ENCODE measurements around the gene FICD.

Gene FICD

GRCh38 chr12:108495054-108495453 lies 20.0 kb upstream of the FICD start:
- no peak overlapping the region for H3K4me3 ChIP-seq (replicated peaks; ENCODE audit: insufficient read depth, low read length)
- H3K27me3 ChIP-seq (ENCODE audit: insufficient read depth, poor library complexity, severe bottlenecking) = peaks cover 4% of the 10 kb centered on the region
- DNase-seq (ENCODE audit: low read depth in 1 of 2, low spot score in 1 of 2) = no peak
- H3K27ac ChIP-seq (replicated peaks) = no peak overlapping the region
- TF ChIP-seq REST (IDR thresholded peaks at IDR 0.05; ENCODE audit: insufficient replicate concordance, low read depth) (no peak), CTCF (IDR thresholded peaks at IDR 0.05; ENCODE audit: insufficient read depth, low read length) (peak; percentile 54), GABPA (IDR thresholded peaks at IDR 0.05; ENCODE audit: low read depth) (no peak), POLR2AphosphoS5 (IDR thresholded peaks at IDR 0.05; ENCODE audit: low read depth) (no peak), SPI1 (IDR thresholded peaks at IDR 0.05; ENCODE audit: borderline replicate concordance, low read depth) (no peak)

- no peak overlapping the region for H3K27ac ChIP-seq (replicated peaks)
- peaks cover 4% of the 10 kb centered on the region for H3K27me3 ChIP-seq (ENCODE audit: insufficient read depth, poor library complexity, severe bottlenecking)
- DNase-seq (ENCODE audit: low read depth in 1 of 2, low spot score in 1 of 2) = no peak
- TF ChIP-seq POLR2AphosphoS5 (IDR thresholded peaks at IDR 0.05; ENCODE audit: low read depth) (no peak), GABPA (IDR thresholded peaks at IDR 0.05; ENCODE audit: low read depth) (no peak), SPI1 (IDR thresholded peaks at IDR 0.05; ENCODE audit: borderline replicate concordance, low read depth) (no peak), CTCF (IDR thresholded peaks at IDR 0.05; ENCODE audit: insufficient read depth, low read length) (no peak), REST (IDR thresholded peaks at IDR 0.05; ENCODE audit: insufficient replicate concordance, low read depth) (no peak)
- no peak overlapping the region for H3K4me3 ChIP-seq (replicated peaks; ENCODE audit: insufficient read depth, low read length)
Observed at GRCh38 chr12:108495823-108496579, 19.1 kb upstream of the FICD start.

GRCh38 chr12:108498136-108498535 lies 16.9 kb upstream of the FICD start:
- Histone ChIP-seq H3K27me3 (ENCODE audit: insufficient read depth, poor library complexity, severe bottlenecking) (peaks cover 4% of the 10 kb centered on the region), H3K27ac (replicated peaks) (no peak overlapping the region), H3K4me3 (replicated peaks; ENCODE audit: insufficient read depth, low read length) (no peak overlapping the region)
- DNase-seq (ENCODE audit: low read depth in 1 of 2, low spot score in 1 of 2) = no peak
- TF ChIP-seq POLR2AphosphoS5 (IDR thresholded peaks at IDR 0.05; ENCODE audit: low read depth) (no peak), REST (IDR thresholded peaks at IDR 0.05; ENCODE audit: insufficient replicate concordance, low read depth) (no peak)
